Progenitor cell of endocrine pancreas (in vitro differentiated cells): ENCODE measurements around the gene TCEAL1. TPM values are rescaled to one million over a fixed set of nuclear protein-coding genes. Genes with fewer than 3 reads are reported as not detected.

Experiments used
- DNase-seq: peaks from one replicate; pipeline ENCODE4 v3.0.0; 2021; ENCODE audit warnings: low spot score; ENCODE audit not compliant: unreplicated experiment
- H3K27ac Mint-ChIP-seq: 2 replicates; pipeline ENCODE4 v1.8.0; 2021; ENCODE audit warnings: mild to moderate bottlenecking, moderate library complexity, mixed read lengths
- H3K27me3 Mint-ChIP-seq: 2 replicates; pipeline ENCODE4 v1.8.0; 2021; ENCODE audit warnings: mixed read lengths
- H3K36me3 Mint-ChIP-seq: 2 replicates; pipeline ENCODE4 v1.8.0; 2022; ENCODE audit warnings: mixed read lengths; ENCODE audit not compliant: insufficient read depth
- H3K4me1 Mint-ChIP-seq: 2 replicates; pipeline ENCODE4 v1.8.0; 2021; ENCODE audit warnings: low read depth, mixed read lengths
- H3K4me3 Mint-ChIP-seq: 2 replicates; pipeline ENCODE4 v1.8.0; 2021; ENCODE audit warnings: low read depth, mild to moderate bottlenecking, moderate library complexity, mixed read lengths
- H3K9me3 Mint-ChIP-seq: 2 replicates; pipeline ENCODE4 v1.8.0; 2021; ENCODE audit warnings: low read depth, mixed read lengths
- total RNA-seq: library from RNA; stranded (reverse); gene quantifications from 2 replicates; pipeline ENCODE4 v1.2.1, GENCODE V29; 2021
- TF ChIP-seq, protein P1 (sequence below): fragments of 200-600 bp; sonication (generic); IDR thresholded peaks from one replicate; pipeline ENCODE4 v1.5.0; 2021; ENCODE audit warnings: antibody characterized with exemption, mild to moderate bottlenecking; ENCODE audit not compliant: unreplicated experiment

TCEAL1 gene
- total RNA-seq, 1 donor from 2014 or later, result 21.5 TPM

DNA sequence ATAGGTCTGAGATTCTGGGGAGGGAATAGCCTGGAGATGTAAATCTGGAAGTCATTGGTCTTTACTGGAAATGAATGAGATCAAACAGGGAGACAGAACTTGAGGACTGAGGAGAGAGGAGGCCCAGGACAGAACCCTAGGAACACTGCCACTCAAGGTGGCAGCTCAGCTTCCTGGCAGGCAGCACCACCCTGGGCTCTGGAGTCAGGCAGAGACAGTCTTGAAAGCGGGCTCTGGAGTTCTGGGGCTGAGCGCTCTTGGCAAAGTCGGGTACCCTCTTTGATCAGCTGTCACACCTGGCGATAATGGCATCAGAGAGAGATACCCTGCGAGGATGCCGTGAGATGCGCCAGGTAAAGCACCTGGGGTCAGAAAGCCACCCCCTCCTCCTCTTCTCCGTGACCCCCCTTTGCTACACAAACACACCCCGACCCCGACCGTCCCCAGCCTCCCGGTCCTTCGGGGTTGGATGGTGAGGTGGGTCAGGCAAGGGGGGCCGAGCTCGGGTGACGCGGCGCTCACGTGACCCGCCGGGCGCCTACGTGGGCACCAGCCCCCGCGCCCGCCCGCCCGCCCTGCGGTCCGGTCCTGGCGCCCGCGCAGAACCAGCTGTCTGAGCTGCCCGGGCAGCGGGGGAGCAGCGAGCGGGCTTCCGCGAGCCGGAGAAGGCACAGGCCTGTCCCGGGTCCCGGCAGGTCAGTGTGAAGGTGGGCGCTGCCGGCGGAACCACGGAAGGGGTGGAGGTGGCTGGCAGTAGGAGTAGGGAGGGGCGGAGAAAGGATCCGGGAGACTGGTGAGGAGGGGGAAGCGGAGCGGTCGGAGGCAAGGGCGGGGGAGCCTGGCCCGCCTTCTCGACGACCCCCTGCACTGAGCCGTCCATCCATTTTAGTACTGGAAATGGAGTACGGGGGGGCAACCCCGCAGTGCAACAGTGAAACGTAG lies 21.1 kb upstream of the TCEAL1 start, which contains the start of gene TCEAL3:
Gene TCEAL3, plus strand, starts transcription at position 600 of the 942 bp plus-strand sequence. CDS start 1,102 bp downstream, outside the sequence.
- no peaks in the 10 kb centered on the region for H3K9me3 Mint-ChIP-seq
- peaks cover 3% of the 10 kb centered on the region for H3K4me1 Mint-ChIP-seq
- H3K4me3 Mint-ChIP-seq, result peak within 1 kb of the TSS; percentile 81
- peak within 1 kb of the TSS; percentile 85 for H3K27ac Mint-ChIP-seq
- TF ChIP-seq, protein P1, sequence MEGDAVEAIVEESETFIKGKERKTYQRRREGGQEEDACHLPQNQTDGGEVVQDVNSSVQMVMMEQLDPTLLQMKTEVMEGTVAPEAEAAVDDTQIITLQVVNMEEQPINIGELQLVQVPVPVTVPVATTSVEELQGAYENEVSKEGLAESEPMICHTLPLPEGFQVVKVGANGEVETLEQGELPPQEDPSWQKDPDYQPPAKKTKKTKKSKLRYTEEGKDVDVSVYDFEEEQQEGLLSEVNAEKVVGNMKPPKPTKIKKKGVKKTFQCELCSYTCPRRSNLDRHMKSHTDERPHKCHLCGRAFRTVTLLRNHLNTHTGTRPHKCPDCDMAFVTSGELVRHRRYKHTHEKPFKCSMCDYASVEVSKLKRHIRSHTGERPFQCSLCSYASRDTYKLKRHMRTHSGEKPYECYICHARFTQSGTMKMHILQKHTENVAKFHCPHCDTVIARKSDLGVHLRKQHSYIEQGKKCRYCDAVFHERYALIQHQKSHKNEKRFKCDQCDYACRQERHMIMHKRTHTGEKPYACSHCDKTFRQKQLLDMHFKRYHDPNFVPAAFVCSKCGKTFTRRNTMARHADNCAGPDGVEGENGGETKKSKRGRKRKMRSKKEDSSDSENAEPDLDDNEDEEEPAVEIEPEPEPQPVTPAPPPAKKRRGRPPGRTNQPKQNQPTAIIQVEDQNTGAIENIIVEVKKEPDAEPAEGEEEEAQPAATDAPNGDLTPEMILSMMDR, result no peak
- peaks cover 5% of the 10 kb centered on the region for H3K27me3 Mint-ChIP-seq
- no peaks in the 10 kb centered on the region for H3K36me3 Mint-ChIP-seq
- peak; percentile 30 for DNase-seq

DNA sequence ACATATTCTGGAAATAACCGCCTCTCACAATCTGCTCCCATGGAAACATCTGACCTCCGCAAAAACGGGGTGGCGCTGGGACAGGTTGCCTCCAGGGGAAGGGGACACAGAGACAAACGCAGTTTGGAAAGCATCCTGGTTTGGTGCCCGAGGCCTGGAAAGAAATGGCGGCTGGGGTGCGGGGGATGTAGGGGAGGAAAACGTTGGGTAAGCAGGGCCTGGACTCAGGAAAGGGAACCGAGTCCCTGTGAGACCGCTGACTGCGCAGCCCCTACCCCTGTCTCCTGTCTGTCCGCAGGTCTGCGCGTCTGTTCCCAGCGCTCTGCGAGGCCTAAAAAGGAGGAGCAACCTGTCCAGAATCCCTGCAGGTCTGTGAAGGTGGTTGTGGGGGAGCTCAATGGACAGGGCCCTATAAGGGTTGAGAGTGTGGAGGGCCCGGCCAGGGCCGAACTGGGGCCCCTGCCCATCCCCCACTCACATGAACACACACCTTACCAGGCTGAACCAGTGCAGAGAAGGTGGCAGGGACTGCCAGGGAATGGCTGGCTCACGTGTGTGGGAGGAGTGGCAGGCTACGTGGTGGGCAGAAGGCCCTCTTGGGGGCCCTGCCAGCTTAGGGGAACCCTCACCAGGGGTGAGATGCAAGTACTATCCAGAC lies 20.3 kb upstream of the TCEAL1 start:
- no peak for DNase-seq
- H3K36me3 Mint-ChIP-seq, result no peaks in the 10 kb centered on the region
- peaks cover 5% of the 10 kb centered on the region for H3K27me3 Mint-ChIP-seq
- TF ChIP-seq, protein P1, result no peak
- no peaks in the 10 kb centered on the region for H3K9me3 Mint-ChIP-seq
- peak overlapping the region; percentile 81 for H3K4me3 Mint-ChIP-seq
- peak overlapping the region; percentile 85 for H3K27ac Mint-ChIP-seq
- peaks cover 3% of the 10 kb centered on the region for H3K4me1 Mint-ChIP-seq

DNA sequence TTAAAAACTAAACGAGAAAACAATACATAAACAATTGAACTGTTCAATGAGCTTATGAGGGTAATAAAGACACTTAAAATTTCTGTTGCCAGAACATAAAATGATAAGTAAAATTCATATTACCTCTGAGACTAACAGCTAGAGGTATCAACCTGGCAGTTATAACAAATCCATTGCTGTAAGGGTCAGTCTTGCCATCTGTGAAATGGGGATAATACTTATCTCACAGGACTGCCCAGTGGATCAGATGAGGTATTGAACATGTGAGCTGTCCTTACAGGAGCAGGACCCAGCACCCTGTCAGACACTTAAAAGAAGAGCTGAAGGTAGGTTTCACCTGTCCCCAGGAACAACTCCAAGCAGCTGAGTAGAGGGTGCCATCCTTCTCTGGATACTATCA lies 18.5 kb upstream of the TCEAL1 start:
- peaks cover 5% of the 10 kb centered on the region for H3K27me3 Mint-ChIP-seq
- TF ChIP-seq, protein P1, result no peak
- H3K27ac Mint-ChIP-seq, result no peak overlapping the region
- no peaks in the 10 kb centered on the region for H3K9me3 Mint-ChIP-seq
- no peak for DNase-seq
- no peaks in the 10 kb centered on the region for H3K36me3 Mint-ChIP-seq
- peaks cover 3% of the 10 kb centered on the region for H3K4me1 Mint-ChIP-seq
- no peak overlapping the region for H3K4me3 Mint-ChIP-seq

DNA sequence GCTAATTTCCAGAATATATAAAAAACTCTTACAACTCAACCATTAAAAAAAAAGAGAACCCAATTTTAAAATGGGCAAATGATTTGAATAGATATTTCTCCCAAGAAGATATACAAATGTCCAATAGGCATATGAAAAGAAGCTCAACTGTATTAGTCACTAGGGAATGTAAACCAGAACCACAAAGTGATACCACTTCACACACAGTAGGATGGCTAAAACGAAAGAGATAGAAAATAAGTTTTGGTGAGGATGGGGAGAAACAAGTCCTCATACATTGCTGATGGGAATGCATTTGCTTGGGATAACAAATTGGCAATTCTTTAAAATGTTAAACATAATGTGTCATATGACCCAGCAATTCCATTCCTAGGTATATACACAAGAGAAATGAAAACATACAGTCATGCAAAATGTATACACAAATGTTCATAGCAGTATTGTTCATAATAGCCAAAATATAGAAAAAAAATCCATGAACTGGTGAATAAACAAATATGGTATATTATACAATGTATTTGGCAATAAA lies 15.3 kb upstream of the TCEAL1 start:
- no peak overlapping the region for H3K4me3 Mint-ChIP-seq
- TF ChIP-seq, protein P1, result no peak
- H3K36me3 Mint-ChIP-seq, result peaks cover 3% of the 10 kb centered on the region
- H3K9me3 Mint-ChIP-seq, result no peaks in the 10 kb centered on the region
- no peak overlapping the region for H3K27ac Mint-ChIP-seq
- no peaks in the 10 kb centered on the region for H3K4me1 Mint-ChIP-seq
- no peak for DNase-seq
- H3K27me3 Mint-ChIP-seq, result no peaks in the 10 kb centered on the region

DNA sequence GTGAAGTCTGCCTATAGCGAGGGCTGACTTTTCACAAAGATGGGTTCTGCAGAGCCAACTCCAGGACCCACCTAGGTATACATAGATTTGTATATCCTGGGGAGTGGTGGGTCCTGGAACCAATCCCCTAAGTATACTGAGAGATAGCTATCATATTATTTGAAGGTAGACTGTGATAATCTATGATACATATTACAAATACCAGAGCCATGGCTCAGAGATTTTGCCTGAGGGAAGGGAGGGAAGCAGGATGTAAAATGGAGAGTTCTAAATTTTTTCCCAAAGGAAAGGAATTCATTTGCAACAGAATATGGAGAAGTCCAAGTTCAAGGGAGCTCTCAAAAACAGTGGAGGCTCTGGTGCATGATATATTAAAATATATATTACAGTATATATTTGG lies 13.8 kb upstream of the TCEAL1 start:
- TF ChIP-seq, protein P1, result no peak
- DNase-seq, result no peak
- Mint-ChIP-seq H3K27ac (no peak overlapping the region), H3K36me3 (peaks cover 9% of the 10 kb centered on the region), H3K4me3 (no peak overlapping the region), H3K9me3 (peaks cover 4% of the 10 kb centered on the region), H3K27me3 (no peaks in the 10 kb centered on the region), H3K4me1 (no peaks in the 10 kb centered on the region)
